ENCODE measurements around the gene SLX4IP. TPM values are rescaled to one million over a fixed set of nuclear protein-coding genes. Genes with fewer than 3 reads are reported as not detected.
"Not testable (repeated sequence)": the region's sequence is repeated elsewhere in the genome, so short reads cannot be mapped to it uniquely, and the experiment has no call there.

Gene SLX4IP
- total RNA-seq, 4 donors from 2014 or later = 3.4 to 6.3 (median 3.9) TPM

GRCh38 chr20:10408108-10408813 lies 26.8 kb upstream of the SLX4IP start:
- no peak for DNase-seq
- Histone ChIP-seq H3K27me3 (no peaks in the 10 kb centered on the region), H3K4me3 (no peak overlapping the region), H3K36me3 (peaks cover 0 to 70% (median 4%) of the 10 kb centered on the region in 3 donors), H3K27ac (no peak overlapping the region), H3K4me1 (no peaks in the 10 kb centered on the region), H3K9me3 (no peaks in the 10 kb centered on the region)
- TF ChIP-seq CTCF (IDR thresholded peaks at IDR 0.05) (no peak), POLR2A (IDR thresholded peaks at IDR 0.05) (no peak)
- 82 to 90% methylated on average over 2 of the region's 2 CpGs for WGBS, 2 donors
- intact Hi-C loops (cut with DNase I) = no loop called here

GRCh38 chr20:10411673-10412072 lies 23.4 kb upstream of the SLX4IP start:
- WGBS, 2 donors = 91 to 100% methylated on average over 1 of the region's 1 CpG

GRCh38 chr20:10412591-10413408 lies 22.3 kb upstream of the SLX4IP start:
- WGBS, 2 donors = 70 to 76% methylated on average over 5 of the region's 5 CpGs
- Histone ChIP-seq H3K4me1 (peaks cover 0 to 12% (median 0%) of the 10 kb centered on the region in 3 donors), H3K9me3 (no peaks in the 10 kb centered on the region), H3K27me3 (no peaks in the 10 kb centered on the region), H3K36me3 (peaks cover 0 to 68% (median 0%) of the 10 kb centered on the region in 3 donors), H3K4me3 (no peak overlapping the region), H3K27ac (no peak overlapping the region)
- TF ChIP-seq CTCF (IDR thresholded peaks at IDR 0.05) (no peak), POLR2A (IDR thresholded peaks at IDR 0.05) (no peak)
- DNase-seq = no peak
- intact Hi-C loops (cut with DNase I) = no loop called here

More at GRCh38 chr20:10411673-10412072, 23.4 kb upstream of the SLX4IP start:
- Histone ChIP-seq H3K4me1 (peaks cover 0 to 11% (median 0%) of the 10 kb centered on the region in 3 donors), H3K4me3 (no peak overlapping the region), H3K9me3 (no peaks in the 10 kb centered on the region), H3K27me3 (no peaks in the 10 kb centered on the region), H3K36me3 (peaks cover 0 to 71% (median 0%) of the 10 kb centered on the region in 3 donors), H3K27ac (no peak overlapping the region)
- intact Hi-C loops (cut with DNase I) = no loop called here
- TF ChIP-seq CTCF (IDR thresholded peaks at IDR 0.05) (no peak), POLR2A (IDR thresholded peaks at IDR 0.05) (no peak)
- DNase-seq = no peak

DNA sequence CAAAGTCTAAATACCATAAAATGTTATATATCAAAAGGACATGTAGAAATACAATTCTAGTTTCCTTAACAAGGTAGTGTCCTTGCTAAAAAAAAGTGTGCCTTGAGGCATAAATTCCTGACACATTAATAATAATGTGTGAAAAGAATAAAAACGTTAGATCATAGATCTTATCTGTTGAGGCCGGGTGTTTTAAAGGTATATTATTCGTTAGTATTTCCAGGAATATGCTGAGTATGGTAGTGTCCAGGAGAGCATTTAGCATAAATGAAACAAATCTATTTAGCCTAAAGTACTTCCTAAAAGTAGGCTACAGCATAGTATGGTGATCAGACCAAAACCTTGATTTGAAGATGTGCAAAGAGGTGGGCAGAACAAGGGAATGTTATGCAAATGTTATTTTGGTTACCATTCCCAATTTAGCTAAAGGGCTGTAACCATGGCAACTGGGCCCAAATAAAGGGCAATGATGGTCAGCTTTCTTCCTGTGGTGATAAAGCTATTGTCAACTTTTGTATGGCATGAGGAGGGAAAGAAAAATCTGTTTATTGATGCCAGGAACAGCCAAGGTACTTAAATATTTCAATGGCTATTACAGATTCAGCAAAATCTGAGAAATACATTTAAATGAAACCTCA lies 20.0 kb upstream of the SLX4IP start:
- H3K36me3 ChIP-seq = peaks cover 0 to 64% (median 0%) of the 10 kb centered on the region in 3 donors
- H3K4me3 ChIP-seq = no peak overlapping the region
- TF ChIP-seq POLR2A (IDR thresholded peaks at IDR 0.05) (no peak), CTCF (IDR thresholded peaks at IDR 0.05) (no peak)
- 27 to 40% methylated on average over 3 of the region's 3 CpGs for WGBS, 2 donors
- H3K4me1 ChIP-seq = peaks cover 0 to 12% (median 0%) of the 10 kb centered on the region in 3 donors
- no peaks in the 10 kb centered on the region for H3K9me3 ChIP-seq
- DNase-seq = no peak
- H3K27ac ChIP-seq = no peak overlapping the region
- intact Hi-C loops (cut with DNase I) = no loop called here
- H3K27me3 ChIP-seq = no peaks in the 10 kb centered on the region

- H3K4me3 ChIP-seq; H3K9me3 ChIP-seq; H3K27me3 ChIP-seq; DNase-seq; intact Hi-C loops (cut with DNase I); H3K27ac ChIP-seq: not testable (repeated sequence)
- WGBS, 2 donors = 90 to 97% methylated on average over 2 of the region's 2 CpGs
- Histone ChIP-seq H3K36me3 (peaks cover 0 to 58% (median 0%) of the 10 kb centered on the region in 3 donors), H3K4me1 (peaks cover 0 to 12% (median 0%) of the 10 kb centered on the region in 3 donors)
Measured at GRCh38 chr20:10417218-10417617, 17.9 kb upstream of the SLX4IP start.

Data from esophagus squamous epithelium (tissue), 5 donors.